A549 treated with CORT108297 at 1 μM for 4 hours (cell line): ENCODE measurements around the gene PLEKHD1. TPM values are rescaled to one million over a fixed set of nuclear protein-coding genes. Genes with fewer than 3 reads are reported as not detected.

Source experiments
- total RNA-seq: library from RNA; stranded (reverse); fragments of 200-300 nt; extraction: Qiagen RNA extraction; gene quantifications from 5 replicates; pipeline ENCODE4 v1.2.3, GENCODE V29; 2022

Gene PLEKHD1
- 0.02 to 0.04 TPM (median 0.03 TPM) in 3 of 5 replicates, not detected in the others for total RNA-seq

DNA sequence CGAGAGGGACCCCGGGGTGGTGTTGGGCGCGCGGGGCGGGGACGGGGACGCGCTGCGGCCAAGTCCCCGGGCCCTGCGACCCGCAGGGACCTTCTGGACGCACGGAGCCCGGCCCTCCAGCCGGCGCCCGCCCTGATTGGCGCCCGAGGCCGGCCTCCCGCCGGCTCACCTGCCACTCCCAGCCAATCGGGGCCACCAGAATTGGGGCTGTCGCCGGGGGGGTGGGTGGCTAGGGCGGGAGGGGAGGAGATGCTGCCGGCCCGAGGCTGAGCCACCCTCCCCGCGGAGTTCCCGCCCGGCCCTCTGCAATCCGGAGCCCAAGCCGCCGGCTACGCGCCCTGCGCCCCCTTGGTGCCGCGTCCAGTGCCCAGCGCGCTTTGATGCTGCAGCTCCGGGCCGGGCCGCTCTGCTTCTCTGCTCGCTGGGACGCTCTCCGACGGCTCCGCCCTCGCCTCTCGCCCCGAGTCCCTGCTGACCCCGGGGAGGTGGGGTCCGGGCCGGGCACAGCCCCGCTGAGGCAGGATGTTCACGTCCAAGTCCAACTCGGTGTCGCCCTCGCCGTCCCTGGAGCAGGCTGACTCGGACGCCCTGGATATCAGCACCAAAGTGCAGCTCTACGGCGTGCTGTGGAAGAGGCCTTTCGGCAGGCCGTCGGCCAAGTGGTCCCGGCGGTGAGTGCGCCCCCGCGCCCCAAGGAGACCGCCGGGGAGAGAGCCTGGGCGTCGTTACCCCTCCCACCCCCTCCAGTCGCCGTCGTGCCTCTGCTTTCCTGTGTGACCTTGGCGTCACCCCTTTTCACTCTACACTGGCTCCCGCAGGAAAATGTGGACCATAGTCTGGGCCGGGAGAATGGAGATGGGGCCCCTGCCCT is at the start of gene PLEKHD1:
Gene PLEKHD1, plus strand, starts transcription at position 285 of the 871 bp plus-strand sequence. Its CDS starts 238 bp downstream, at position 523.

GRCh38 chr14:69574263-69574953 is 89.9 kb downstream of the PLEKHD1 start, which contains the start of gene CCDC177:
CCDC177 (minus strand) TSS chr14:69574871; CDS start chr14:69573622, 1,249 bp downstream.

Other genes starting within 250 kb of the PLEKHD1 start
- gene GALNT16, start 224.6 kb upstream of the PLEKHD1 start, total RNA-seq = 2.4 to 3.8 TPM (median 3.5 TPM) in 5 replicates
- 323 to 351 TPM (median 331 TPM) in 5 replicates for gene ERH, start 86.4 kb upstream of the PLEKHD1 start, total RNA-seq
- gene SLC39A9, start 86.0 kb upstream of the PLEKHD1 start, total RNA-seq = 36.2 to 43.1 TPM (median 39.0 TPM) in 5 replicates
- gene CCDC177, start 90.1 kb downstream of the PLEKHD1 start, total RNA-seq = 0.02 to 0.03 TPM in 2 of 5 replicates, not detected in the others
- gene SUSD6, start 126.9 kb downstream of the PLEKHD1 start, total RNA-seq = 6.3 to 7.0 TPM (median 6.5 TPM) in 5 replicates